ENCODE measurements around the gene GPR179. TPM values are rescaled to one million over a fixed set of nuclear protein-coding genes. Genes with fewer than 3 reads are reported as not detected.
"Not testable (repeated sequence)": the region's sequence is repeated elsewhere in the genome, so short reads cannot be mapped to it uniquely, and the experiment has no call there.

GPR179 gene
- total RNA-seq, 1 donor from 2014 or later, result not detected

DNA sequence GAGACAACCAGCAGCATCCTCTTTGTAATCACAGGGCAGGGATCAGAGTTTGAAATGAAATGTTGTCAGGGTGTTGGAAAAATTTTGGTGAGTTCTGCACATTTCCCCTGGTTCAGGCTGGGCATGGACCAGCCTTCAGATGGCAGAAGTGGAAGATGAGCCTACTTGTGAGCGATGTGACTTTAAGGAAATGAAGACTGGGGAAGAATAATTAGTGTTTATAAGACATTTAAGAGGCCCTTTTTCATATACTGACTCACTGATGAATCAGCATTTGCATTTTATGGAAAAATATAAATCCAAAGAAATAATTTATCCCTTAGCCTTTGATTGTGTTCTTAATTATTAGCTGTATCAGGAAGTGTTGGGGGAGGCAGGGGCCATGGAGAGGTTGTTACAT, 20.9 kb downstream of the GPR179 start:
- no peak for DNase-seq (ENCODE audit: low read depth)
- TF ChIP-seq, protein P1, sequence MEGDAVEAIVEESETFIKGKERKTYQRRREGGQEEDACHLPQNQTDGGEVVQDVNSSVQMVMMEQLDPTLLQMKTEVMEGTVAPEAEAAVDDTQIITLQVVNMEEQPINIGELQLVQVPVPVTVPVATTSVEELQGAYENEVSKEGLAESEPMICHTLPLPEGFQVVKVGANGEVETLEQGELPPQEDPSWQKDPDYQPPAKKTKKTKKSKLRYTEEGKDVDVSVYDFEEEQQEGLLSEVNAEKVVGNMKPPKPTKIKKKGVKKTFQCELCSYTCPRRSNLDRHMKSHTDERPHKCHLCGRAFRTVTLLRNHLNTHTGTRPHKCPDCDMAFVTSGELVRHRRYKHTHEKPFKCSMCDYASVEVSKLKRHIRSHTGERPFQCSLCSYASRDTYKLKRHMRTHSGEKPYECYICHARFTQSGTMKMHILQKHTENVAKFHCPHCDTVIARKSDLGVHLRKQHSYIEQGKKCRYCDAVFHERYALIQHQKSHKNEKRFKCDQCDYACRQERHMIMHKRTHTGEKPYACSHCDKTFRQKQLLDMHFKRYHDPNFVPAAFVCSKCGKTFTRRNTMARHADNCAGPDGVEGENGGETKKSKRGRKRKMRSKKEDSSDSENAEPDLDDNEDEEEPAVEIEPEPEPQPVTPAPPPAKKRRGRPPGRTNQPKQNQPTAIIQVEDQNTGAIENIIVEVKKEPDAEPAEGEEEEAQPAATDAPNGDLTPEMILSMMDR (conservative IDR thresholded peaks at IDR 0.05; ENCODE audit: low read depth, low read length), result no peak
- H3K4me3 ChIP-seq (ENCODE audit: low read depth, low read length), result no peak overlapping the region

DNA sequence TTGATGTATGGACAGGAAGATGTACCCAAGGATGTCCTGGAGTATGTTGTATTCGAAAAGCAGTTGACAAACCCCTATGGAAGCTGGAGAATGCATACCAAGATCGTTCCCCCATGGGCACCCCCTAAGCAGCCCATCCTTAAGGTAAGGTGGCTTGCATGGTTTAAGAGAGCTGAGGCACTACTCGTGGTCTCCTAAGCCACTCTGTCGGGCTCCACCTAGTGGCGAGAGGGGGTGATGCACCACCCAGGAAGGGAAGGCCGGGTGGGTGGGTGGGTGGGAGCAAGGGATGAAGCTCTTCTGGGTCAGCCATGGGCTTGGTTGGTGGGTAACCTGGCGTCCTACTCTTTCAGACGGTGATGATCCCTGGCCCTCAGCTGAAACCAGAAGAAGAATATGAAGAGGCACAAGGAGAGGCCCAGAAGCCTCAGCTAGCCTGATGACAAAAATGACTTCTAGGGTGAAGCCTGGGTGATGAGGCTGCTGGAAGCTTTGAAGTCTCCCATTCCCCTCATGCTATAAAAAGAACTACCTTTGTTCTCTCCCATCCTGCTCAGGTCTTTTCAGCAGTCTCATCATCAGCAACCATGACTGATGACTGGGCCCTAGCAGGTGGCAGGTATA, 21.5 kb downstream of the GPR179 start:
- no peak for DNase-seq (ENCODE audit: low read depth)
- H3K4me3 ChIP-seq (ENCODE audit: low read depth, low read length), result no peak overlapping the region
- TF ChIP-seq, protein P1 (conservative IDR thresholded peaks at IDR 0.05; ENCODE audit: low read depth, low read length), result peak; percentile 62

DNA sequence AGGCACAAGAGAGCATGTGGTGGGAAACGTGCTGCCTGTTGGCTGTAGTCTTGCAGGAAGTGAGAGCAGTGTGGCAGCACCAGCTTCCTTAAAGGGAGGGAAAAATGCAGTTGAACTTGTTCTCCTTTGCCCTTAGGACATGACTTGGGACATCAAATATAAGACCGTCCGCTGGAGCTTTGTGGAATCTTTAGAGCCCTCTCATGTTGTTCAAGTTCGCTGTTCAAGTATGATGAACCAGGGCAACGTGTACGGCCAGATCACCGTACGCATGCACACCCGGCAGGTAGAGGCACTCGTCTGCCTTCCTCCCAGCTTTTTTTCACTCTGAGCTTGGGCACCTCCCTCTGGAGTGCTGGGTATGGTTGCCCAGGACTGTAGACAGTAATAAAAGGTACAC, 23.3 kb downstream of the GPR179 start:
- DNase-seq (ENCODE audit: low read depth), result no peak

DNA sequence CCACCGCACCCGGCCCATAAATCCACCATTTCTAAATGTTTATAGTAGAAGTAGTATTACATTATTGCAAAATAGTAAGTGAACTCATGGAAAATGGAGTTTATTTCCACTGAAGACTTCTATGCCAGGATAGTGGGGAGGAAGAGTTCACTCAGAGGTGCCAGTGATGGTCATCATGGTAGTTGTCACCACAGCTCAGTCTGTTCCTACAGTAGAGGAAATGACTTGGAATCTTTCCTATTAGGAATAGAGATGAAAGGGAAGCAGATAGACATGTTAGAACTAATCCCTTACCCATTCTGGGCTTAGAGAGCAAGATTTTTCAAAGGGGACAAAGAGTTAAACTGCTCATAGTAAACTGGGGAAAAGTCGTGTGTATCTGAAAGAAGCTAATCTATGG, 26.7 kb downstream of the GPR179 start:
- TF ChIP-seq, protein P1 (conservative IDR thresholded peaks at IDR 0.05; ENCODE audit: low read depth, low read length), result no peak
- DNase-seq (ENCODE audit: low read depth), result no peak
- H3K4me3 ChIP-seq (ENCODE audit: low read depth, low read length), result no peak overlapping the region

More for the DNA sequence above, 23.3 kb downstream of the GPR179 start:
- no peak overlapping the region for H3K4me3 ChIP-seq (ENCODE audit: low read depth, low read length)
- TF ChIP-seq, protein P1 (conservative IDR thresholded peaks at IDR 0.05; ENCODE audit: low read depth, low read length), result no peak

DNA sequence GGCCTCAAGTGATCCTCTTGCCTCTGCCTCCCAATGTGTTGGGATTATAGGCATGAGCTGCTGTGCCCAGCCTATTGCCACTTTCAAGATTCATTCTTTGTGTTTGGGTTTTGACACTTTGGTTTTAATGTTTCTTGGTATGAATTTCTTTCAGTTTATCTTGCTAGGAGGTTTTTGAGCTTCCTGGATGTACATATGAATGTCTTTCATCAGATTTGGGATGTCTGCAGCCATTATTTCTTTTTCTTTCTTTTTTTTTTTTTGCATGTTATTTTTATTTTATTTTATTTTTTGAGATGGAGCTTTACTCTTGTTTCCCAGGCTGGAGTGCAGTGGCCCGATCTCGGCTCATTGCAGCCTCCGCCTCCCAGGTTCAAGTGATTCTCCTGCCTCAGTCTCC, 28.3 kb downstream of the GPR179 start:
- TF ChIP-seq, protein P1 (conservative IDR thresholded peaks at IDR 0.05; ENCODE audit: low read depth, low read length), result no peak
- no peak overlapping the region for H3K4me3 ChIP-seq (ENCODE audit: low read depth, low read length)
- no peak for DNase-seq (ENCODE audit: low read depth)

DNA sequence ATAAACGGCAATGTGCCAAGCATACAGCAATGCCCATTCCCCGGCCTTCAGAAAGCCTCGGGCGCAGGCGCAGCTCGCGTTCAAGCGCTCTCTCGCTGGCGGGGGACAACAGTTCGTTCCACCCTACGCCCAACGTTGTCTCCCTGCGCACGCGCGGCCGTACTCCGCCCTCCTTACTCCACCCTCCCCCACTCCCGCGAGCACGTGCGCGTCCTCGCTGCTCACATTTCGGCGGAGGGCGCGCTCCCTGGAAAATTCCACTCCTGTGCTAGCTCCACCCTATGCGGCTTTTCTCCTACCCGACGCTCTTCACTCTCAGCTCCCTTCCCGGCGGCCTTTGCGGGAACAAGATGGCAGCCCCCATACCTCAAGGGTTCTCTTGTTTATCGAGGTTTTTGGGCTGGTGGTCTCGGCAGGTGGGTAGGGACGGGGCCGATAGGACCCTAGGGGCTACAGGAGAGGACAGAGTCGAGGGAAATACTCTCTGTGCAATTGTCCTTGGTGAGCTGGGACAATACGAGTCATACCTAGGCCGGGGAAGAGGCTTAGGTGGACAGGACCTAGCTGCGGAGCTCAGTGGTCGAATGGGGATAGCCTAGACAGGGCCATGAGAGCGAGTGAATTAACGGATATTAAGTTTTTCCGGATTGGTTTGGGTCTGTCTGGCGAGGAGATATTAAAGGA, 46.8 kb downstream of the GPR179 start, which contains the start of gene MRPL45:
Gene MRPL45 (plus strand): TSS at position 335 of the 684 bp plus-strand sequence. CDS start 16 bp downstream, at position 351.
- peak within 1 kb of the TSS; percentile 68 for H3K4me3 ChIP-seq (ENCODE audit: low read depth, low read length)
- peak; percentile 60 for DNase-seq (ENCODE audit: low read depth)

DNA sequence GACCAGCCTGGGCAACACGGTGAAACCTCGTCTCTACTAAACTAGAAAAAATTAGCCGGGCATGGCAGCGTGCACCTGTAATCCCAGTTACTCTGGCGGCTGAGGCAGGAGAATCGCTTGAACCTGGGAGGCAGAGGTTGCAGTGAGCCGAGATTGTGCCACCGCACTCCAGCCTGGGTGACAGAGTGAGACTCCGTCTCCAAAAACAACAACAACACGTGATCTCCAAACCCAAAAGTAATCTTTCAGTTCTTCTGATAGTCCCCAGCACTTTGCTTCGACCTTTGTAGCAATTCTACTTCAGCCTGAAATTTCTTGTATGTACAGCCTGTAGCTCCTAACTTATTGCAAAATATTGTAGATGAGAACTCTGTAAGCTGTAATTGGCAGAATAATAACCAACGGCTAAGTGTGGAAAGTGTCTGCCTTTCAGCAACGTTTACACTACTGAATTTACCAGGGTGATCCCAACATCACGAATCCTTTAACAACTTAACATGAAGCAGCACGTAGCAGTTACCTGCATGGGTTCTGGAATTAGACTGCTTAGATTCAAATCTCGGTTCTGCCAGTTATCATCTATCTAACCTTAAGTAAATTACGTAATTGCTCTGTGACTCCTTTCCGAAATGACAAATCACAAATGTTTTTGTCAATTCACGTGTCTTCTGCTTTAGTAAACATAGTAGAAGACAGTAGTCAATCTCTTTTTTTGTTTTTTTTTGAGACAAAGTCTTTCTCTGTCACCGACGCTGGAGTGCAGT, 48.0 kb downstream of the GPR179 start:
- H3K4me3 ChIP-seq (ENCODE audit: low read depth, low read length); DNase-seq (ENCODE audit: low read depth): not testable (repeated sequence)

DNA sequence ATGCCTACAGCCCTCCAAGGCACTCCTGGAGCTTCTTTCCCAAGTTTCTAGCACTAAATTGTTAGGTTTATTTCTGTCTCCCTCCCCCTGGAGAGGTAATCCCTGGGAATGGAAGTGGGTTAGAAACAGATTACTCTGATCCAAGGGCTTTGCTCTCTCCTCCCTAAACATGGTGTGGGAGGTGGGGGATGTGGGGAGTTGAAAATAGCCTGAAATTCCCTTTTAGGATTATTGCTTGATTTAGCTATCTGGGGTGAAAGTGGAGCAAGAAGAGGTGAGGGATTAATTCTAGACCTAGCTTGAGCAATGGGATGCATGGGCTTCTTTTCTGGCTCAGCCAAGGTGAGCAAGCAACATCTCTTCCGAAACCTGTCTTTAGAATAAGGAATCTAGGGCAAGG, 54.0 kb downstream of the GPR179 start:
- DNase-seq (ENCODE audit: low read depth); H3K4me3 ChIP-seq (ENCODE audit: low read depth, low read length): not testable (repeated sequence)

Data from epithelial cell of proximal tubule (primary cell).